AG04449 (cell line): ENCODE results near the gene KY.

Experiments
- CTCF ChIA-PET: fragments of 350-600 bp; formaldehyde crosslinking; extraction: SDS; loops from one replicate; lab custom pipeline; 2021; ENCODE audit warnings: antibody characterized with exemption; lab: Yijun Ruan, JAX
- POLR2A ChIA-PET: fragments of 400-600, 350-600 bp; formaldehyde crosslinking; extraction: SDS; loops from one replicate; lab custom pipeline; 2020; ENCODE audit warnings: antibody characterized with exemption, inconsistent platforms; lab: Yijun Ruan, JAX
- DNase-seq: peaks from one replicate; pipeline ENCODE4 v3.0.0-alpha.2; 2010; ENCODE audit warnings: low read depth, low spot score
- H3K4me3 ChIP-seq: 2 replicates; pipeline ENCODE4 v1.5.1; 2011; ENCODE audit warnings: low read depth, mild to moderate bottlenecking, control low read depth, low read length
- CTCF ChIP-seq: IDR thresholded peaks from one replicate; pipeline ENCODE4 v1.5.1; 2011; ENCODE audit warnings: mild to moderate bottlenecking, moderate library complexity, low read length, control low read depth, inconsistent platforms; ENCODE audit not compliant: insufficient read depth; ENCODE audit errors: missing control alignments

The KY gene

GRCh38 chr3:134666466-134666865, 15.6 kb upstream of the KY start:
- ChIA-PET CTCF (interaction anchor here (1.4 kb wide), 1 partner anchor 15 kb away, joined by 3 read pairs; no protein-coding TSS in a partner anchor), POLR2A (no interaction called here)
- no peak overlapping the region for H3K4me3 ChIP-seq
- DNase-seq: no peak
- TF ChIP-seq CTCF: no peak

DNA sequence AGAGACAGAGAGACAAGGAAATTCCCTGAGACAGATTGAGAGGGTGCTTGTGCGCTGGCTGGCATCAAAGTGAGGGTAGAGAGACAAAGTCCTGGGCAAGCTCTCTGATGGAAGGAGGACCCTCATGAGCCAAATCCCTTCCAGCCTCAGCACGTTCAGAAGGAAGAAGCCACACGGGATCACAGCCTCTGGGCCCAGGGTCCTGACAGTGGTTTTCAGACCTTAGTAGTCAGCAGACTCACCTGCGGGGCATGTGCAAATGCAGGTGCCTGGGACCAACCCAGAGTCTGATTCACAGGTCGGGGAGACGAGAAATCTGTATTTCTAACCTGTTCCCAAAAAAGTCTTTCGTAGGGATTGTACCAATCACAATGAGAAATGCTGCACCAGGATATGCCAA, 15.2 kb upstream of the KY start:
- DNase-seq: no peak
- CTCF ChIA-PET: interaction anchor here (1.4 kb wide), 1 partner anchor 15 kb away, joined by 3 read pairs; no protein-coding TSS in a partner anchor
- TF ChIP-seq CTCF: no peak
- POLR2A ChIA-PET: no interaction called here
- H3K4me3 ChIP-seq: no peak overlapping the region

DNA sequence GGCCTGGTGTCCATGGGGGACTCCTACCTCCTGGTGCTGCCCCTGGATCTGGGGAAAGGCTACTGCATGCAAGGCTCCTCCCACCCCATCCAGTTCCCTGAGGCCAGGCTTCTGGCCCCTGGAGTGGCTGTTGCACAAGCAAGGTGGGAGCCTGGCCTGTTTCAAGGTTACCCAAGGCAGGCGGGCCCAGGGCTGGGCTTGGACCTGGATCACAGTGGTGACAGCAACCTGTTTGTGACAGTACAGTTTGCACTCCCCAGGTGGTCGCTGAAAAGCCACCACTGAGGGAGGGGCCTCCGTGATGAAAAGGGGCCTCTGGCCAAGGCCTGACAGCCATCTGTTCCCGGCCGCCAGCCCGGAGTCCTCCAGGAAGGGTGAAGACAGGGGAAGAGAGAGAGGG, 14.4 kb upstream of the KY start:
- ChIA-PET POLR2A (no interaction called here), CTCF (interaction anchor here (1.2 kb wide), 1 partner anchor 89 kb away, joined by 6 read pairs; no protein-coding TSS in a partner anchor)

GRCh38 chr3:134663721-134664456, 13.1 kb upstream of the KY start:
- ChIA-PET POLR2A (no interaction called here), CTCF (interaction anchor here (1.0 to 1.7 kb wide), 7 partner anchors 8 to 91 kb away, joined by 3 to 7 read pairs (median 5); no protein-coding TSS in a partner anchor)
- H3K4me3 ChIP-seq: no peak overlapping the region
- TF ChIP-seq CTCF: no peak
- DNase-seq: no peak

More for the DNA sequence above, 14.4 kb upstream of the KY start:
- no peak for DNase-seq
- TF ChIP-seq CTCF: no peak
- H3K4me3 ChIP-seq: no peak overlapping the region

- TF ChIP-seq CTCF: no peak
- ChIA-PET POLR2A (no interaction called here), CTCF (interaction anchor here (1.6 kb wide), 2 partner anchors 10 to 22 kb away, joined by 3 to 4 read pairs; no protein-coding TSS in a partner anchor)
- no peak for DNase-seq
- H3K4me3 ChIP-seq: no peak overlapping the region
Observed at GRCh38 chr3:134660046-134660441, 9.2 kb upstream of the KY start.

DNA sequence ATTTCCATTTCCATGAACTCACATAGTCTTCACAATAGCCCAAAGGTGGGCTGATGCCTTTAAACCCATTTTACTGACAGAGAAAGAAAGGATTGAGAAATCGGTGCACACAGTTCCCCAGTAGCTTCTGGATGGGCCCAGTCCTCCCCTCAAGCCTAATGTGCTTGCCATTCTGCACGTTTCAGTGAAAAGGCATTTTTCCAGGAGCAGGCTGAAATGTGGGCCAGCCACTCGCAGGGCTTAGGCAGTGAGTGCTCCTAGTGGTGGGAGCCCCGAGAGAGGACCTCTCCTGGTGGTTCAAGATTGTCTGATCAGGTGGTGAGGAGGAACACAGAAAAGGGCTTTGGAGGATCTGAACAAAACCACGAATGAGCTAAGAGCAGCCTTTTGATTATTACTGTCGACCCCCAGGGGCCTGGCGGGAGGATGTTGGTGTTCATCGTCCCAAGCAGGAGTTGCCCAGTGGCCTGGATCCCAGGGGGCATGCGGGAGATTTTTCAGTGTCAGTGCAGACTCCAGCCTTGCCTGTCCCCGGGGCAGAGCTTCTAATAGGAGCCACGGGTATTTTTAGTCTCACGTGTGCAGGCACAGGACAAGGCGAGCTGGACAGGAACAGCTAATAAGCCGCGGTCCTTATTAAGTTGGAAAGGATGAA, 8.7 kb upstream of the KY start:
- no peak for TF ChIP-seq CTCF
- no peak for DNase-seq
- ChIA-PET POLR2A (no interaction called here), CTCF (interaction anchor here (1.6 kb wide), 2 partner anchors 9 to 23 kb away, joined by 3 to 4 read pairs; no protein-coding TSS in a partner anchor)
- H3K4me3 ChIP-seq: no peak overlapping the region
